ENCODE results near the gene ETNPPL.

DNA sequence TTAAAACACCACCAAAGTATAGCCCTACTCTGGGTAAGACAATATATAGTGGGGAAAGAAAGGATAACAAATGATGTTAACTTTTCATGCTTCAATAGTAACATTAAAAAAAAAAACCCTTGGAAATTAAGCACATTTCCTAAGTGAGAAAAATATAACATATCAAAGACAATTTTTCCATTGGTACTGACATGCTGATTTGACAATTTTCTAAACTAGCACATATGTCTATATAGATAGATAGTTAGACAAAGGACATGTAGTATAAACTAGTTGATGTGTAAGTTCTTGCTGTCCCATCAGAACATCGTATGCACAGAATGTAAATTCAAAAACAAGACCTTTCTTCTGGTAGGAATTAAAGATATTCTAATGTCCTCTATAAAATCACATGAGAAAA is 47.2 kb upstream of the ETNPPL start:
- TF ChIP-seq, protein P1, sequence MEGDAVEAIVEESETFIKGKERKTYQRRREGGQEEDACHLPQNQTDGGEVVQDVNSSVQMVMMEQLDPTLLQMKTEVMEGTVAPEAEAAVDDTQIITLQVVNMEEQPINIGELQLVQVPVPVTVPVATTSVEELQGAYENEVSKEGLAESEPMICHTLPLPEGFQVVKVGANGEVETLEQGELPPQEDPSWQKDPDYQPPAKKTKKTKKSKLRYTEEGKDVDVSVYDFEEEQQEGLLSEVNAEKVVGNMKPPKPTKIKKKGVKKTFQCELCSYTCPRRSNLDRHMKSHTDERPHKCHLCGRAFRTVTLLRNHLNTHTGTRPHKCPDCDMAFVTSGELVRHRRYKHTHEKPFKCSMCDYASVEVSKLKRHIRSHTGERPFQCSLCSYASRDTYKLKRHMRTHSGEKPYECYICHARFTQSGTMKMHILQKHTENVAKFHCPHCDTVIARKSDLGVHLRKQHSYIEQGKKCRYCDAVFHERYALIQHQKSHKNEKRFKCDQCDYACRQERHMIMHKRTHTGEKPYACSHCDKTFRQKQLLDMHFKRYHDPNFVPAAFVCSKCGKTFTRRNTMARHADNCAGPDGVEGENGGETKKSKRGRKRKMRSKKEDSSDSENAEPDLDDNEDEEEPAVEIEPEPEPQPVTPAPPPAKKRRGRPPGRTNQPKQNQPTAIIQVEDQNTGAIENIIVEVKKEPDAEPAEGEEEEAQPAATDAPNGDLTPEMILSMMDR (IDR thresholded peaks at IDR 0.05) = no peak
- TF ChIP-seq EZH2phosphoT487 (IDR thresholded peaks at IDR 0.05) = no peak

All from neural progenitor cell (in vitro differentiated cells).